GM19351 (cell line): ENCODE results near the gene PRR22.

Experiments used
- ATAC-seq: cut with Tn5 transposase; IDR thresholded peaks from one replicate; pipeline ENCODE4 v1.9.1; 2021; ENCODE audit warnings: mild to moderate bottlenecking, moderate library complexity; ENCODE audit not compliant: unreplicated experiment

Gene PRR22

DNA sequence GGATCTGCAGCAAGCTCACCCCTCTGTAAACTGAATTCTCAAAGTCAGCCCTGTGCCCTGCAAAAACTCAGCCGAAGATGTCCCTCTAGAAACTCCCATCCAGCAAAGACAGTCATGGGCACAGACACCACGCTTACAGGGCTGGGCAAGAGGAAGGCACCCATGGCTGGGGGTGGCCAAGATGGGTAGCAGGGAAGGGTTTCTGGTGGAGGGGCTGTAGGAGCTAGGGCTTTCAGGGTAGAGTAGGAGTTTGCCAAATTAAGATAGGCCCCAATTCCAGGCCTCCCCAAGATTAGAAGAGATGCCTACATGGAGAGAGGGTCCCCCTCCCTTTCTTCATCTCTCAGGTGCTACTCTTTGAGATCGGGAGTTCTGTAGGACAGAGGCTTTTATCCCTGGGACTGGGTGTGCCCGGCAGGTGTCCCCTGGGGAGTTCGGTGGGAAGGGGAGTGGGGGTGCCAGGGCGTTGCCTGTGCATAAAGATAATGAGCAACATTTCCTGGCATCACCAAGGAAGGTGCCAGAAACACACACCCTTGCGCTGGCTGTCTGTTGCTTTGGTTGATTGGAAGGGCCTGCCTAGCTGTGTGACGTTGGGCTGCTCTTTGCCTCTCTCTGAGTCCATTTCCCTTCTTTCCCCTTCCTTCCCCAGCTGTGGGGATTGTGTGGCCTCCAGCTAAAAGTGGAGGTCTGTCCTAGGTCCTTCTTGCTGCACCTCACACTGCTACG is 29.7 kb upstream of the PRR22 start:
- ATAC-seq: no peak

DNA sequence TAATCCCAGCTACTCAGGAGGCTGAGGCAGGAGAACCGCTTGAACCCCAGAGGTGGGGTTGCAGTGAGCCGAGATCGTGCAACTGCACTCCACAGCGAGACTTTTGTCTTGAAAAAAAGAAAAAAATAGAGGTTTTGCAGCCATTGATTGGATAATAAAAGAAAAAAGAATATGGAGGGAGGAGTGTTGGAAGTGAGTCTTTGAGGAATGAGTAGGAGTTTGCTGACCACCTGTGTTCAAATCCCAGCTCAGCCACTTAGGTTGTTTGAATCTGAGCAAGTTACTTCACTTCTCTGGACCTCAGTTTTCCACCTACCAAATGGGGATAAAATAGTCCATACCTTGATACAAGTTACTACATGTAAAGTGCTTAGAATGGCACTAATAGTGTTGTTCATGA is 26.6 kb upstream of the PRR22 start:
- no peak for ATAC-seq

DNA sequence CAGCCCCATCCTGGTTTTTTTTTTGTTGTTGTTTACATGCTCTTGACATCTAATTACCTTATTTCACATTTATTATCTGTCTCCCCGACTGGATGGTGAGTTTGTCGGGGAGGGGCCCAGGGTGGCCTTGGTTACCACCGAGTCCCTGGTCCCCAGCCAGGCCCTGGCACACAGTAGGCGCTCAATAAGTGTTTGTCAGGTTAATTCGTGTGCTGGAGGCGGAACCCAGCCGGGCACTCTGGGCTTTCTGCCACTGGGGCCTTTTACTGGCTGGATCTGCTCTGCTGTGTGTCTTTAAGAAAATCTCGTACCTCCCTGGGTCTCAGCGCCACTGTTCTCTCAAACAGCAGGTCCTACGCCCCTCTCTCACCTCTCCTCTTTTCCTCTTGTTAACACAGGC is 24.9 kb upstream of the PRR22 start:
- no peak for ATAC-seq

DNA sequence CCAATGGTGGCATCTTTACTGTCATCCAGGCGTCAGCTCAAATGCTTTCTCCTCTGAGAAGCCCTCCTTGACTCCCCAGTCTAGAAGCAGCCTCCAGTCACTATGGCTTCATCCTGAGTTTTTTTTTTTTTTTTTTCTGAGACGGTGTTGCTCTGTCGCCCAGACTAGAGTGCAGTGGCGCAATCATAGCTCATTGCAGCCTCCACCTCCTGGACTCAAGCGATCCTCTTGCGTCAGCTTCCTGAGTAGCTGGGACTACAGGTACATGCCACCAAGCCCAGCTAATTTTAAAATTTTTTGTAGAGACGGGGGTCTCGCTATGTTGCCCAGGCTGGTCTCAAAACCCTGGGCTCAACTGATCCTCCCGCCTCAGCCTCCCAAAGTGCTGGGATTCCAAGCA is 24.5 kb upstream of the PRR22 start:
- no peak for ATAC-seq

DNA sequence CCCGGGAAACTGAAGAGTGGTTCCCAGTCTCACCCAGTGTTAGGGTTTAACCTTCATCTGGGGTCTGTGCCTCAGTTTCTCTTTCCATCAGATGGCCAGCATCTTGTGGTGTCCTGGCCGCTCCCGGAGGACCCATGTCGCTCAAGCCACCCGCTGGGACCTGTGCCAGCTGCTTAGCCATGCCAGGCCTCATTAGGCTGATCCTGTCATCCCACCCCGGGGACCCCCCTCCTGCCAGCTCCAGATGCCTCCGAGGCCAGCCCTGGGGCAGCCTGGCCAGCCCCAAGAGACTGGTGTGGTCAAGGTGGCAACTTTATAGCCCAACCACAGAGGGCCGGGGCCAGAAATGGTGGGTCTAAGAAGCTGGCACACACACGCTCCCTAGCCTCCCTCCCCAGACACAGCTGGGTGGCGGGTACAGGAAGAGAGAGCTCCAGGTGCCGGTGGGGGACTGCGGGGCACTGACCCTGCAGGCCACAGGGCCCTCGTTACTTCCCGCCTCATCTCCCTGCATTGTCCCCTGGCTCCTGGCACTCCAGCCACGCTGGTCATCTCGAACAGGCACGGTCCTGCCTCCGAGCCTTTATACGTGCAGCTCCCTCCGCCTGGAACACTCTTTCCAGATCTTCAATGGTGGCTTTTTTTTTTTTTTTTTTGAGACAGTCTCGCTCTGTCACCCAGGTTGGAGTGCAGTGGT is 23.7 kb upstream of the PRR22 start:
- ATAC-seq: no peak

DNA sequence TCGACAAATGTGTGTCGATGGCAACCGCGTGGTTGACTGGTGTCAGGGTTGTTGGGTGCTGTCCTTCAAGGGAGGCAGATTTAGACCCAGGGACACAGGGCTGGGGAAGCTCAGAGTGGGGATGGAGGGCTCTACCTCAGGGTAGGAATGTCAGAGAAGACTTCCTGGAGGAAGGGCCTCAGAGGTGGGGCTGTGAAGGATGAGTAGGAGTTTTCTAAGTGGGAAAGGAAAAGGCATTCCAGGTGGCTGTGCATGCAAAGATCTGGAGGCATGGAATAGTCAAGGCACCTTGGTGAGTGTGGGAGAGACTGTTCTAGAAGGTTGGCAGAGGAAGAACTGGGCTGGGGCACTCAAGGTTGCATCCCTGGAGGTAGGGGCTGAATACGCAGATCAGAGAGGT is 22.4 kb upstream of the PRR22 start:
- no peak for ATAC-seq

DNA sequence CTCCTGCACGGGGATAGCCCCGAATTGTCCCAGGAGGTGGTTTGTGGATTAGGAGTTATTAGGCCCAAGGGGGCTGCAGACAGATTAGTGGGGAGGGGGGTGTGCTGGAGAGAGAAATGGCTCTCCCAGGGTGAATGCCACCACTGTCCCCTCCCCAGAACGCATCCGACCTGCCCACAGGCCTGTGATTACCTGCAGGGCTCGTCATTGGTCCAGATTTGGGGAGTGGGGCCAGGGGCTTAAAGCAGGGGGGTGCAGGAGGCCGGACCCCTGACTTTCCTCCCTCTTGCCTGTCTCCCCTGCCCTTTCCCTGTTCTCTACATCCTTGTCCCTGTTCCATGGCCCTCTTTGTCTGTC is 21.6 kb upstream of the PRR22 start:
- no peak for ATAC-seq

DNA sequence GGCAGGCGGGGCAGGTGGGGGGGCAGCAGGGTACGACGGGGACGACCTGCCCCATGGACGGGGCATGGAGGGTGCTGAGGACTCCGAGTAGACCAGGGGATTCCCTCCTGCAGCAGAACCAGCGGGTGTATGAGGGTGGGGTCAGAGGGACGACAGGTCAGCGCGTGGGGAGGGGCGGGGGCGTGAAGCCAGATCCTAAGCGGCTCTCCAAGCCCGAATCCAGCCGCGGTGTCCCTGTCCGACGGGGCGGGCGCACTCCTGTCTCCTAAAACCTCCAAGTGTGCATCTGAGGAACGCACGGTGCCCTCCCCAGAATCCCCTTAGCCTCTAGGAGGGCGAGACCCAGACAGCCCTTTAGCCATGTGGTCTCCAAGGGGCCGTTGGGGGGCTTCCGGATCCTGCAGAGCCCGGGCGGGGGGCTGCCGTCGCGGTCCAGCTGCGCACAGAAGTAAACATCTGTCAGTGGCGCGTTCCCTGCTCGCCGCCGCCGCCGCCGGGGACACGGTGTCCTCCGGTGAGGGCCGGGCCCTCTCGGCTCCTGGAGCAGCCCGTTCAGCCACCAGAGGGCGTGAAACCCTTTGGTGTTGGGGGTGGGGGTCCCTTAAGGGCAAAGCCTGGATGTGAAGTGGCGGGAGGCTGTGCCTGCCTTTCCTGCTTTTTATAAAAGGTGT is 21.1 kb upstream of the PRR22 start:
- ATAC-seq: no peak

DNA sequence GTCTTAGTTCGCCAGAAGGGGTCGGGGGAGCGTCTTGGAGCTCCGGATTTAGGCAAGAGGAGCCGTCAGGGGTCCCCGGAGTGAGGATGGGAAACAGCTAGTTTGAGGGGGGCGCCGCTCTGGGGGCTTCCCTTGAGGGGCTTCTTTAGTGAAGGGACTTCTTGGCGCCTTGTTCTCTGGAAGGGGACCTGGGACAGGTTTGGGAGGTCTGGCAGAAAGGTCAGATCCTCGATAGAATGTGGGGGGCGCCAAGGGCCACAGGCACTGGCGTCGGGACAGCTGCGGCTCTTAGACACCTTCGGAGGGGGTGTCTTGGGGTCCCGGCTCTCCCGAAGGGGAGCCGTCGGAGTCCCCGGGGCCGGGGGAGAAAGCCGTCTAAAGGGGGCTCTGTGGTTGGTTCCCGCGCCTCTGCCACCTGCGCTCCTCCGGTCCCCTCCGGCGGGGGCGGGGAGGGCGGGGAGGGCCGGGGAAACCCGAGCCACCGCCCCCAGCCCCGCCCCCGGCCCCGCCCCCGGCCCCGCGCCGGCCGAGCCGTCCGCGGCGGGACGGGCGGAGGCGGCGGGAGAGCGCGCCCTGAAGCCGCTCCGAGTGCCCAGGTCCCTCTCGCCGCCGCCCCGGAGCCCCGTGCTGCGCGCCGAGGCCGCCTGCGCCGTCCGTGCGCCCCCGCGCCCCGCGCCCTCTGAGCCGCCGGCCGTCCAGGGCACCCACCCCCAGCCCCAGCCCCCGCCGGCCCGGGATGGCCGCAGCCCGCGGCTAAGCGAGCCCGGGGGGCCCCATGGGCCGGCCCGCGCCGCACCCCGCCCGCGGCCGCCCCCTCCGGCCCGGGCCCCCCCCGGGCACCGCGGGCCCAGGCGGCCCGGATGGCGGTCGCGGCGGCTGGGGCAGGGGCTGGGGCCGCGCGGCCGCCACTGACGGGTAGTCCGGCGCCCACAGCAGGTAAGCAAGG is 20.2 kb upstream of the PRR22 start, which contains the start of gene NRTN:
TSS of gene NRTN (plus strand) at position 552 of the 946 bp plus-strand sequence. CDS start 19,099 bp downstream, outside the sequence.
- no peak for ATAC-seq

DNA sequence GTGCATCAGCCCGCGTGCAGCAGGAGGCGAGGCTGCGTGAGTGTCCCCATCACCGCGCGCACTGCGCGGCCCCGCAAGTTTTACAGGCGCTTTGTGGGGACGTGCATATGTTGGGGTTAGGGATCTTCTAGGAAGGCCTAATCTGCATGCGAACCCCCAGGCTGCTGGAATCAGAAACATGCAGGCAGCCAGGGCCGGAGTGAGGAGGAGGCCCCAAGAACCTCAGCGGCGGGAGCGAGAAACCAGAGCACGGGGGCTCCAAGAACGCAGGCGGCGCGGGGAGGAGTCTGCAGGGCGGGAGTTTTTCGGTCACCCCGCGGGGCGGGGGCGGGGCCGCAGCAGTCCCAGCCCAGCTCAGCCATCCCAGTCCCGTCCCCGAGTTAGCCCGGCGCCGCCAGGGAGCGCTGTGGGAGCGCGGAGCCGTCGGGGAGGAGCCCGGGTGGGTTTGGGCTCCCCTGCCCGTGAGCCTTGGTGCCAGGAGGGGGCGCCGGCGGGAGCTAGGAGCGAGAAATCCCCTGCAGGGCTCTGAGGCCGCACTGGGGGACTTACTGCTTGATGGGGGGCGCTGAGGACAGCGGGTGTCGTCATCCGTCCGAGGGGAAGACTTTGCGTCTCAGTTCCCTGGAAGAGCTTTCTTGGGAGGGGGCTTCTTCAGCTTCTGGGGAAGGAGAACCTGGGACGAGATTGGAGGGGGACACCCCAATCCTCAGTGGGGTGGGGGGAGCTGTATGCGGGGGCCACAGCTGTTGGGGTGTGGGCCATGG is 19.4 kb upstream of the PRR22 start:
- ATAC-seq: peak; percentile 64

DNA sequence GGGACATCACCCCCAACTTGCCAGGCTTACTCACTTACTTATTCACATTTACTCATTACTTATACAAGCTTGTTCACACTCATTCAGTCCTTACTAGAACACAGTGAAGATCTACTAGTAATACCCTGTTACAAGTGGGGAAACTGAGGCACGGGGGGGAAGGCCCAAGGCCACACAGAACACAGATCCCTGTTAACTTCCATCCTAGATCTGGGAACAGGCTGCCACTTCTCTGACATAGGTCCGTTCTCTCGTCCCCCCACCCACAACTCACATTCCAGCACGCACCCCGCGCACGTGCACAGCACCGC is 18.9 kb upstream of the PRR22 start:
- no peak for ATAC-seq

DNA sequence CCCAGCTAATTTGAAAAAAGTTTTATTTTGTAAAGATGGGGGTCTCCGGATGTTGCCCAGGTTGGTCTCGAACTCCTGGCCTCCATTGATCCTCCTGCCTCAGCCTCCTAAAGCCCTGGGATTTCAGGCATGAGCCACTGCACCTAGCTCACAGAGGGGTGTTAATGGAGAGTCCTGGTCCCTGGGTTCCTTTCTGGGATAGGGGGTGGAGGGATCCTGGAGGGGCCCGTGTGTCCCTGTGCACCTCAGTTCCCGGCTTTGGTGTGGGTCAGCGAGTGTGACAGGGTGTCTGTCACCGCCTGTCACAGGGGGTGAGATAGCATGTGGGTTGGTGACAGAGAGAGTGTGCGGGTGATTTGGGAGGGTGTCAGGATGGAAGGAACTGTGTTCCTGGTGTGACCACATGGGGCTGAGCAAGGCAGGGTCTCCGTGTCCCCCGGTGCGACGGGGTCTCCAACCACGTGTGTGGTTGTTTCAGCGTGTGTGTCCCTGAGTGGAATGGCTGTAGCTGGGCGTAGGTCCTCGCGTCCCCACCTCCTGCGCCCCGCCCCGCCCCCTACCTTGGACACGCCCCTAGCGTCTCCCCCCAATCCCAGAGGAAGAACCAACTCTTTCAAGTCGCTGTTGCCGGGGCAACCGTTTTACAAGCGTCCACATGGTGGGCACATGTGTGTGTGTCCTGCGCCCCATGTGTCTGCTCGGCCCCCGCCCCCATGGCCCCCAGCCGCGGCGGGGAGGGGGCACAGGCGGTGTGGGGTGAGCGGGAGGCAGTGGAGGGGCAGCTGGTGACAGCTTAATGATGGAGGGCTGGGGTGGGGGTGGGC is 17.5 kb upstream of the PRR22 start:
- ATAC-seq: no peak

DNA sequence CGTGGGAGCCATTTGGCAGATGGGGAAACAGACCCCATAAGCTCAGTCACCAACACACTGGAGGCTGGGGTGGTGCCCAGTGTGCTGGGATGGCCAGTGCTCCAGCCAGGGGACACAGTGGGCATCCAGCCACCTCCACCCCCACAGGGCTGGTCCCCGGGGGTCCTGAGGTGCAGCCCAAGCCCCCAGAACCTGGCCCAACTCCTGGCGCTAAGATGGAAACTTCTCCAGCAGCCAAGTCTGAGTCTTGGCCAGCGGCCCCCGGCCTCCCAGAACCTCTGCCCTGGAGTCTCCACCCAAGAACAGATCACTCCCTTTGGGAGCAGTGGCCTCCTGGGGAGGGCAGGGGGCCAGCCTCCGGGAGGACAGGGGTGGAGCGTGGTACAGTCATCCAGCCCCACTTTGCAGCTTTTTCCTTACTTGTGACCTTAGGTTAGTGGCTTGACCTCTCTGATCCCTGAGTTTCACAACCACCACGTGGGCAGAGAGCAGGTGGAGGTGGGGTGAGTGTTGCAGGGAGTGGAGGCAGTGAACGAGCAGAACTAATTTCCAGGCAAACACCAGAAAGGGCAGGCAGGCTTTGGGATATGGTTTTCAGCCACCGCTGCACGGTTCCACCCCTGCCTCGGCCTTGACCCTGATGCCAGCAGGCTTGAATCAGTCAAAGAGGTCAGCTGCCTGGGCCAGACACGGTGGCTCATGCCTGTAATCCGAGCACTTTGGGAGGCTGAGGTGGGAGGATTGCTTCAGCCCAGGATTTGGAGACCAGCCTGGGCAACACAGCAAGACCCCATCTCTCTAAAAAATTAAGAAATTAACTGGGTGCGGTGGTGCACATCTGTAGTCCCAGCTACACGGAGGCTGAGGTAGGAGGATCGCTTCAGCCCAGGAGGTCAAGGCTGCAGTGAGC is 16.1 kb upstream of the PRR22 start:
- no peak for ATAC-seq

DNA sequence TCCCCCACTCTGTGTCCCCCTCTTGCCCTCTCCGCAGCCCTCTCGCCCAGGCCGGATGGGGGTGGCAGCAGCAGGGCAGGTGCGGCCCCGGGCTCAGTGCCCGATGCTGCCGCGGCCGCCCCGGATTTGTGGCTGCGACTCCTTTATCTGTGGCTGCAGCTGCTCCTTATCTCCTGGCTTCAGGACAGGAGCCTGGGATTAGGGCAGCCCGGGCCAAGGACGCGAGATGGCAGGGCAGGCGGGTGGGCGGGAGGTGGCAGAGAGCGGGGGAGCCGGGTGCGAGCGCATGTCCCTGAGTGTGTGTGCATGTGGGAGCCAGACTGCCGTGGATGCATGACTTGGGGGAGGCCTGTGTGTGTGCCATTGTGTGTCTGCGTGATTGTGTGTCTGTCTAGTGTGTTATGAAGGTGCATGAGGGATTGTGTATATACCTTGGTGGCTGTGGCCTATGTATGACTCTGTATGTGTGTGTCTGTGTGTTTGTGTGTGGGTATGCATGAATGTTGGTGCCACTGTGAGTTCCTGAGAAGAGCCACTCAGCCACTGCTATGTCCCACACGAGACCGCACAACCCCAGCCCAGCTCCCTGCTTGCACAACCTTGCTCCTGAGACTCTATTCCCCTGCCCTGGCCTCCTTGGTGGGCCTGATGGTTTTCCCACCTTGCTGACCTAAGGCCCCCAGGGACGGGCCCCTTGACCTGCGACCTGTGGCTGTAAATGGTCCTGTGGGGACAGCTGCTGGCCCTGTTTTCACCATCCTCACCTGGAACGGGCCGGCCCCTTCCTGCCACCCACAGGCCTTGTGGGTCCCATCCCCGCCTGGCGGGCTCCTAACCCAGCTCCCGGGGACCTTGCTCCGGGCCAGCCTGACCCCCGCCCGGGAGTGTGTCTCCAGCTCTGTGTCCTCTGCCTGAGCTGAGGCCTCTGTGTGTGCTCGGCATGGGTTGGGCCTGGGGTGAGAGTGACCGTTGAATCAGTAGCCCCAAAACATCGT is 15.0 kb upstream of the PRR22 start:
- ATAC-seq: no peak

DNA sequence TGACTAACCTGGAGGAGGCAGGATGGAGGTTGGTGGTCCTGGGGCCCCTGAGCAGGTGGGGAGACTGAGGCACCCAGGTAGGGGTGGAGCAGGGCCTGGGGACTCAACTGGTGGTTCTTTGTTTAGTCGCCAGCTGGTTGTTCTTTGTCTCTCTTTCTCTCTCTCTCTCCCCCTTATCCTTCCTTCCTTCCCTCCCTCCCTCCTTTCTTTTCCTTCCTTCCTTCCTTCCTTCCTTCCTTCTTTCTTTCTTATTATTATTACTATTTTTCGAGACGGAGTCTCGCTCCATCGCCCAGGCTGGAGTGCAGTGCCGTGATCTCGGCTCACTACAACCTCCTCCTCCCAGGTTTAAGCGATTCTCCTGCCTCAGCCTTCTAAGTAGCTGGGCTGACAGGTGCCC is 13.7 kb upstream of the PRR22 start:
- ATAC-seq: no peak

DNA sequence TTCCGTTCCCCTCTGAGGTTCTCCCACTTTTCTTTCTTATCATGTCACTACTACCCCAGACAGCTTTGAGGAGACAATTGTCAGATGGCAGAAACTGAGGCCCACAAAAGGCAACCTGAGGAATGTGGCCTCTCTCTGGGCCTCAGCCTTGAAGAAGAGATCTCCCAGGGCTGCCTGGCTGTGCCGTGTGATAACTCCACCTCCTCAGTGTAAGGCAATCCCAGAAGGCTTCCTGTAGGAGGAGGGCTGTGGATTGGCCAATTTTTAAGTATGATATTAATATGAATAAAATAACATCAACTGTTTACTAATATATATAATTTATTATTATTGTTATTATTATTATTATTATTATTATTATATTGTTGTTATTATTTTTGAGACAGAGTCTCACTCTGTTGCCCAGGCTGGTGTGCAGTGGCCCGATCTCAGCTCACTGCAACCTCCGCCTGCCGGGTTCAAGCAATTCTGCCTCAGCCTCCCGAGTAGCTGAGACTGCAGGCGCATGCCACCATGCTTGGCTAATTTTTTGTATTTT is 10.9 kb upstream of the PRR22 start:
- no peak for ATAC-seq

DNA sequence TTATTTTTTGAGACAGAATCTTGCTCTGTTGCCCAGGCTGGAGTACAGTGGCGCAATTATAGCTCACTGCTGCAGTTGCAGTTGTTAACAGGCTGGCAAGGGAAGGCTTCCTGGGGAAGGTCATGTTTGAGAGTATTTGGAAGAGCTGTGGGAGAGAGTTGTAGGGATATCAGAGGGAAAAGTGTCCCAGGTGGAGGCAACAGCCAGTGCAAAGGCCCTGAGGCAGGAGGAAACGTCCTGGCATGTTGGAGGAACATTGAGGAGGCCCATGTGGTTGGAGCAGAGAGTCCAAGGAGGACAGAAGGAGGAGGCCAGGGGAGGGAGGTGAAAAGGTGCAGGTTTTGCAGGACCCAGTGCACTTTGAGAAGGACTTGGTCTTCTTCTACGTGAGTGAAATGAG is 8.6 kb upstream of the PRR22 start:
- ATAC-seq: no peak
